ENCODE data around the gene RTF1.

Gene RTF1

DNA sequence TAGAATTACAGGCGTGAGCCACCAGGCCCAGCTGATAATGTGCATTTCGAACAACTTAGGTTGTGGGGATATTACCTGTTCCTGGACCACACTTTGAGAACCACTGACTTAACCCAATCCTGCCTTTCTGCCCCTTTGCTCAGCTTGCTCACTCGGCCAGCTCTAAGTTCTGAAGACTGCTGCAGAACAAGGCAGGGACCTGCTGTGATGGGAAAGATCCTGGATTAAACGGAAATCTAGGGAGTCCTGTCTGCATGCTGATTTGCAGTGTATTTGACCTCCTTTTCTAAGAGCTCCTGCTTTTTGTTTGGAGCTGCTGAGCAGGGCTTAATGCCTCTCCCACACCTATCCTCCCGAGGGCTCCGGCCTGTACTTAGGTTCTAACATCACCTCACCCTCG is 93.8 kb downstream of the RTF1 start:
- no peak for DNase-seq

DNA sequence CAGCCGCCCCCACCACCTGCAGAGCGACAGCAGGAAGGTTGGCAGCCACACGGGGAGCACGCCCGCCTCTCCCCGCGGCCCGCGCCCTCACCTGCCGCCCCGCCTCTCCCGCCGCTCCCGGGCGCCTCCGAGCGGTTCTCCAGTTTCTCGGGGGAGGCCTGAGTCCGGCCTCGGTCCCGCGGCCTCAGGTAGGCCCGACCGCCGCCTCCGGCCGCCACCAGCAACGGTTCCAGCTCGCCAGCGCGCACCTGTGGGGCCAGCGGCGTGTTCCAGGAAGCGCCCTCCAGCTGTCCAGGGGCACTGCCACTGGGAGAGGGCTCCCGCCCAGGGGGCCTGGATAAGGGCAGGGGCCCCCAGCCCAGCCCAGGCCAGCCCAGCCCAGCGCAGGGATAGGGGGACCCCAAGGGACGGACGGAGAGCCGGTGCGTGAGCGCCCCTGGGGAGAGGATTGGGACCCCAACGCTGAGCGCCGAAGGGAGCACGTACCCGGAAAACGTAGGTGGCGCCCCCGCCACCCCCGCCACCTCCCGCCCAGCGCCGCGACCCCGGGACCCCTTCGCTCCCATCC is 94.5 kb downstream of the RTF1 start:
- no peak for DNase-seq

DNA sequence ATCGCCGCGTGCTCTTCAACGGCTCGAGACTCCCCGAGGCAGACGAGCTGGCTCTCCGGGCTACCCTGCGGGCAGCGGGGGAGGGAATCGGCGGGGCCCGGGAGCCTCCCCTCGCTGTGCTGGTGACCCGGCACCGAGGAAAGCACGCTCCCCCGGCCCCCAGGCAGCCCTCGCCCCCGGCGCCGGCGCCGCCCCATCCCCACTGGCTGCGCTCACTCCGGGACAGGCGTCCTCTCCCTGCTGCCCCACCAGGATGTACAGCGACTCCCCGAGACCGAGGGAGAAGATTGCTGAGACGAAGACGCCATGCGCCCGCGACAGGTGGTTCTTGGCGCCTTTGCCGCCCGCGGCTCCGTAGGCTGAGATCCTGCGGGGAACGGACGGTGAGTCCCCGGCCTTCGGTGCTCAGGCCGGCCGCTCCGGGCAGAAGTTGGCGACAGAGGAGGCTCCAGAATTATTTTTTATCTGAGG is 95.0 kb downstream of the RTF1 start:
- no peak for DNase-seq

DNA sequence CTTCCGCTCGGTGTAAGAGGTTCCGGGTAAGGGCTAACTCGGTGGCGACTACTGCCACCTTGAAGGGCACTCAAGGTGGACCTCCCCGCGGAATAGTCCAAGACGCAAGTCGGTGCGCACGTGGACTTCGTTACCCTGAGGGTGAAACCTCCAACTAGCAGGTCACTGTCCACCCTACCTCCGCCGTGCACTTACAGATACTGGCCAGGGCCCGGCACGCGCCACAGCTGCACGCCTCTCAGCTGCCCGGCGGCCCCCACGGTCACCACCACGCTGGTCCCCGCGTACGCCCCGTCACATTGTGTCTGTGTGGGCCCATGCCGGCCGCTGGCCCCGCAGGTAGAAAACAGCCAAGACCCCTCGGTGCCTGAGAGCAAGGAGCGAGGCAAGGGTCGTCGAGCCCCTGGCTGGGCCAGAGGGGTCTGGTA is 95.6 kb downstream of the RTF1 start:
- DNase-seq, result no peak

DNA sequence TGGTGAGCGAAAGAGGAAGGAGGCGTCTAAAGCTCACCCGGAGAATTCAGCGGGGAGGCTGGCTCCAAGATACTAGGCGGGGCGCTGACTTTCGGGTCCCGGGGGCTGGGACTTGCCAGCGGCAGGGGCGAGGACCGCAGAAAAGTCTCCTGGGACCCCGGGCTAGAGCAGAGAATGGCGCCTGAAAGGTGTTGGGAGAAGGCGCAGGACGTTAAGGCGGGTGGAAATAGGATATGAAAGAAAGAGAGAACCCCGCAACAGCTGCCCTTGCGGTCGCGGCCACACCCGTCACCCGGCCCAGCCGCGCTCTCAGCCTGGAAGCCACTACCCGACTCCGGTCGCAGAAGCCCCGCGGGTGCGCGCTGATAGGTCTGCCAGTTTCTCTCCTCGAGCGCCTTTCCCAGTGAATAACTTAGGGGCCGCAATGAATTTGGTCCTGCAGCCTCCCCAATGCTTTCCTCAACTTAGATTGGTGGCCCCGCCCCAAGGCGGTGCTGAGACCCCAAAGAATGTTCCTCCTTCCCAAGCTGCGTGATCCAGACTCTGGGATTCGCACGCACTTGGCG is 96.1 kb downstream of the RTF1 start:
- DNase-seq, result no peak

DNA sequence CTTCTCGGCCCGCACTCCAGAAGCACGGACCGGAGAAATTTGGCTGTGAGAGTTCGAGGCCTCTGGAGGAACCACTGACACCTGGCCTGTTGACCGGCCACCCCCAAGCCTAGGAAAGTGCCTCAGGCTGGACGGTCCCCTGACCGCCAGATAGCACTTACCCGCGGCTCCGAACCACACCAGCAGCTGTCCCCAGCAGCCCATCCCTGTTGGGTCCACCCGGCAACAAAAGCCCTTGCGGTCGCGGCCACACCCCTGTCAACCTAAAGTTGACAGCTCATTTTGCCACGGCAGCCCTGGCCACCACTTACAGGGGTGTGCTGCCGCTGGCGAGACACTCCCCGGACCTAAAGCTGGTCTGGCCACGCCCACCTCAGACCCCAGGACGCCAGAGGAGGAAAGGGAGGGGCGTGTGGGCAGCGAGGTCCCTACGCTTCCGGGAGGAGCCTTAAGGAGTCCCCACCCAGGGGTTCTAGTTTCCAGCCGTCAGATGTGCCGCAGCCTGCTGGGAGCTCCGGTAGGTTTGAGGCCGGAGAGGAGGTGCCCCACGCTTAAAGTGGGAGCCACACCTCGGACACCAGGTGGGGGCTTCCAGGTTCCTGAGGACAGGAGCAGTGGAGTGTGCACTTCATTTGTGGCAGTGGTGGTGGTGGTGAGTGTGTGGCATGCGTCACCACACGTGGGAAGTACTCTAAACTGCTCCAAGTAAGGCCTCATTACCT is 96.8 kb downstream of the RTF1 start, which contains the start of gene LTK:
LTK (minus strand) TSS at position 322 of the 722 bp plus-strand sequence; CDS start at position 204, 118 bp downstream.
- DNase-seq, result no peak

DNA sequence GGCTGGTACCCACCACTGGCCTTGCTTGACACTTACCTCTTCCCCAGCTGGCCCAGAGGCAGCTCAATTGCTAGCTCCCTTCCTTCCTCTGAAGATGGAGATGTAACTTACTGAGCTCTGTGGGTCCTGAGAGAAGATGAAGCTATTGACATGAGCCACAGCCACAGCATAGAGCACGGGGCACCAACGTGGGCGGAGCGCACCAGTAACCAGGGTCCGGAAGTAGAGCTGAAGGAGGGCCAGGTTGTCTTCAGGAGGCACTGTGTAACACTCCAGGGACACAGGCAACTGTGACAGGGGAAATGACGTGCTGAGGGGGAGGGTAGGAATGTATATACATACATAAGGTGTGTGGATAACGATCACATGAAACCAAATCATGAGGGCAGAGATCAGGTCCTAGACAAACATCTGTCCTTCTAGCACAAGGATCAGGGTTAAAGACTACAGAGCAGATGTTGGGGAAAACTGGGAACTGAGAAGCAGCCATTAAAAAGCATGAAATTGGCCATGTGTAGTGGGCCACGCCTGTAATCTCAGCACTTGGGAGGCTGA is 101.1 kb downstream of the RTF1 start:
- no peak for DNase-seq

DNA sequence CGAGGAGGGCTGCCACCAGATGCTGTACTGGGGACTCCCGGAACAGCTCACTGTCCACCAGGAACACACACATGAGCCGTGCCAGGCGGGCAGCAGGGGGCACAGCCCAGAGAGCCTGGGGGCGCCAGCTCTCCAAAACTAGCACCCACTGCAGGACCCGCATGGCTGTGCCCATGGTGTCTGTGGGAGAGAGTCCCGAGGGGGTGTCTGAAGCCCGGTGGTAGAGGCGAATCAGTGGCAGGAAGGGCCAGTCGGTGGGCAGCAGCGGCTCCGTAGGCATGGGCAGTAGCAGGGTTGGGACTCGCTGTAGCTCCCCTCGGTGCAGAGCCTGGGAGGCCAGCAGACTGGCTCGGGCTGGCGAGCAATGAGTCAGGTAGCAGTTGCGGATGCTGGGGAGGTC is 103.7 kb downstream of the RTF1 start:
- DNase-seq, result no peak

DNA sequence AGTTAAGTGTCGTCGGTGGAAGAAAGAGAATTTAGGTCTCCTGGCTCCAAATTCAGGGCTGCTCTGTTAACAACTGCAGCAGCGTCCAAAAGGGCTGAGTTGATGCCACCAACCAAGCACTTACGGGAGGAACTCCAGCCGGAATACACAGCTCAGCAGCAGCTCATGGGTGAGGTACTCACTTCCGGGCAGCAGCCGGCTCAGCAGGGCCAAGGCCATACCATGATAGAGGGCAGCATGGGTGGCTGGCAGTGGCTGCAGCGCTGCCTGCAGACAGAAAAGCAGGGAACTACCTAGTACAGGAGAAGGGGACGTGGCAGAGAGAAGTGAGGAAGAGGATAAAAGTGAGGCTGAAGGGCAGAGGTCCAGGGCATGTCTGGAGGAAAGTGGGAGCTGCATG is 104.7 kb downstream of the RTF1 start:
- no peak for DNase-seq

DNA sequence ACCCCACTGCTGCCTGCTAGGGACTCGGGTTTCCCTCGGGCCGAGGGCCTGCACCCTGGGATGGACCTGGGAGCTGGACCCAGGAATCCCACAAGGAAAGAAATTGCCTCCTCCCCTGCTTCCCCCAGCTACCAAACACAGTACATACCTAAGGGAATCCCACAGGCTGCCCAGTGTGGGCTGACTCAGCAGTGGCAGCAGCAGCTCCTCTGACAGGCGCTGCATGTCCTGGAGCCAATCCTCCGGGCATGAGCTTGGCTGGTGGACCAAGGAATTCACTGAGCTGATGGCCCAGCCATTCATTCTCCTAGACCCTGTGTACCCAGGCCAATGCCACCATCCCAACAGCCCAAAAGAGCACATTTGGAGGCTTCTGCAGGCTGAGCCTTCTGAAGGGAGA is 106.2 kb downstream of the RTF1 start:
- DNase-seq, result no peak

DNA sequence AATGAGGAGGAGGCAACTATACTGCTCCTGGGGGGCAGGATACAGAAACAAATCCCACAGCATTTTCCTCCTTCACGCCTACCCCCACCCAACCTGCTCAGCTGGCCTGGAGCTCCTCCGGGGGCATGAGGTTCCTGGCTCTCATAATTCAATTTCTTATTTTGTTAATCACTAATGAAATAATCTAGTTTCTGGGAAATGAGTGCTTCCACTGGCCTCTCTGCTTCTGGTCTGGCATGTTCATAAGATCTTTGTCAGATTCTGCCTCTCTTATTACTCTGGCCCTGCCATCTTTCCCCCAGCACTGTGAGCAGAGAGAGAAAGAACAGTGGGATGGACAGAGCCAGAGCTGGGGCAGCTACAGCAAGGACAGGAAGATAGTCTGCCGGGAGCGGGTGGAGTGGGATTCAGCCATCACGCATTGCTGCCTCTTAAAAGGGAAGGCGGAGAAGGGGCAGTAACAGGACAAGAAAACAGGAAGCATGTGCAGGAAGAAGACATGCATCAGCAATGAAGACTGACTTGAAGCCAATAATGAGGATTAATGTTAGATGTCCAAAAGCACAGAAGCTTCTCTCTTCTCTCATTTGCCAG is 113.6 kb downstream of the RTF1 start:
- DNase-seq, result no peak
